ENCODE results near the gene PRF1. TPM values are rescaled to one million over a fixed set of nuclear protein-coding genes. Genes with fewer than 3 reads are reported as not detected.

Gene PRF1
- total RNA-seq, 1 donor from 2014 or later, result not detected

GRCh38 chr10:70549351-70549961 lies 53.1 kb downstream of the PRF1 start:
- H3K36me3 Mint-ChIP-seq (ENCODE audit: unreplicated experiment), result no peaks in the 10 kb centered on the region
- H3K4me3 Mint-ChIP-seq (ENCODE audit: unreplicated experiment), result no peak overlapping the region
- no peak overlapping the region for H3K27ac Mint-ChIP-seq (ENCODE audit: unreplicated experiment)
- no peak for DNase-seq (ENCODE audit: extremely low spot score, unreplicated experiment)
- H3K9me3 Mint-ChIP-seq (ENCODE audit: unreplicated experiment), result no peaks in the 10 kb centered on the region
- TF ChIP-seq CTCF (IDR thresholded peaks at IDR 0.05), result no peak
- H3K4me1 Mint-ChIP-seq (ENCODE audit: unreplicated experiment), result peaks cover 24% of the 10 kb centered on the region
- no peaks in the 10 kb centered on the region for H3K27me3 Mint-ChIP-seq (ENCODE audit: unreplicated experiment)

Other genes with a start within 250 kb of the PRF1 start
- gene LRRC20, start 220.1 kb downstream of the PRF1 start, total RNA-seq, result 4.0 and 5.8 TPM in 2 replicates
- gene EIF4EBP2, start 198.6 kb downstream of the PRF1 start, total RNA-seq, result 40.4 and 41.1 TPM in 2 replicates
- gene NODAL, start 161.1 kb downstream of the PRF1 start, total RNA-seq, result not detected in 2 replicates
- gene PALD1, start 124.0 kb downstream of the PRF1 start, total RNA-seq, result 2.8 and 3.1 TPM in 2 replicates
- 3.8 and 4.1 TPM in 2 replicates for gene ADAMTS14, start 69.8 kb upstream of the PRF1 start, total RNA-seq
- gene TBATA, start 182.6 kb upstream of the PRF1 start, total RNA-seq, result not detected in 2 replicates
- 58.1 and 60.3 TPM in 2 replicates for gene SGPL1, start 213.2 kb upstream of the PRF1 start, total RNA-seq